H9 (cell line): ENCODE results near the gene LSP1. TPM values are rescaled to one million over a fixed set of nuclear protein-coding genes. Genes with fewer than 3 reads are reported as not detected.

Experiments
- DNase-seq: peaks from one replicate; pipeline ENCODE4 v3.0.0-alpha.2; 2017
- H2AFZ ChIP-seq: one replicate; pipeline ENCODE4 v1.6.1; 2013; ENCODE audit warnings: mild to moderate bottlenecking, low read length, control low read depth, moderate library complexity
- H2AK5ac ChIP-seq: 2 replicates; pipeline ENCODE4 v1.6.1; 2013; ENCODE audit warnings: low read length, control low read depth, mixed read lengths; ENCODE audit not compliant: insufficient read length
- H2BK120ac ChIP-seq: one replicate; pipeline ENCODE4 v1.6.1; 2013; ENCODE audit warnings: low read depth, mild to moderate bottlenecking, low read length, control low read depth, inconsistent platforms; ENCODE audit not compliant: poor library complexity, severe bottlenecking
- H2BK12ac ChIP-seq: 2 replicates; pipeline ENCODE4 v1.6.1; 2013; ENCODE audit warnings: low read length, control low read depth, mixed read lengths, low read depth; ENCODE audit not compliant: insufficient read length
- H2BK15ac ChIP-seq: 2 replicates; pipeline ENCODE4 v1.6.1; 2013; ENCODE audit warnings: low read depth, low read length, control low read depth
- H2BK20ac ChIP-seq: one replicate; pipeline ENCODE4 v1.6.1; 2013; ENCODE audit warnings: low read depth, mild to moderate bottlenecking, low read length, control low read depth, inconsistent platforms; ENCODE audit not compliant: poor library complexity, severe bottlenecking
- H2BK5ac ChIP-seq: 2 replicates; pipeline ENCODE4 v1.6.1; 2013; ENCODE audit warnings: low read length, control low read depth, mixed read lengths; ENCODE audit not compliant: insufficient read length
- H3K14ac ChIP-seq: 2 replicates; pipeline ENCODE4 v1.6.1; 2013; ENCODE audit warnings: low read length, control low read depth; ENCODE audit not compliant: insufficient read depth
- H3K18ac ChIP-seq: 2 replicates; pipeline ENCODE4 v1.6.1; 2013; ENCODE audit warnings: low read depth, mild to moderate bottlenecking, mixed read lengths, low read length, control low read depth; ENCODE audit not compliant: insufficient read length
- H3K23ac ChIP-seq: 2 replicates; pipeline ENCODE4 v1.6.1; 2013; ENCODE audit warnings: low read length, control low read depth, mixed read lengths, low read depth; ENCODE audit not compliant: insufficient read length
- H3K23me2 ChIP-seq: 2 replicates; pipeline ENCODE4 v1.6.1; 2013; ENCODE audit warnings: low read depth, mild to moderate bottlenecking, mixed read lengths, low read length, control low read depth; ENCODE audit not compliant: insufficient read length, poor library complexity, severe bottlenecking
- H3K27ac ChIP-seq: 2 replicates; pipeline ENCODE4 v1.5.1; 2013; ENCODE audit warnings: low read length, control low read depth, mixed read lengths, low read depth; ENCODE audit not compliant: insufficient read length
- H3K27me3 ChIP-seq: 2 replicates; pipeline ENCODE4 v1.6.1; 2013; ENCODE audit warnings: low read length, control low read depth, inconsistent platforms; ENCODE audit not compliant: insufficient read depth
- H3K4ac ChIP-seq: 2 replicates; pipeline ENCODE4 v1.6.1; 2013; ENCODE audit warnings: low read depth, mild to moderate bottlenecking, control low read depth, inconsistent platforms, low read length, moderate library complexity
- H3K4me1 ChIP-seq: 2 replicates; pipeline ENCODE4 v1.6.1; 2013; ENCODE audit warnings: low read length, control low read depth, inconsistent platforms; ENCODE audit not compliant: insufficient read depth
- H3K4me2 ChIP-seq: 2 replicates; pipeline ENCODE4 v1.6.1; 2013; ENCODE audit warnings: low read length, control low read depth, mixed read lengths; ENCODE audit not compliant: insufficient read length, insufficient read depth
- H3K56ac ChIP-seq: 2 replicates; pipeline ENCODE4 v1.6.1; 2013; ENCODE audit warnings: low read depth, mild to moderate bottlenecking, mixed read lengths, low read length, control low read depth; ENCODE audit not compliant: insufficient read length
- H3K79me1 ChIP-seq: 2 replicates; pipeline ENCODE4 v1.6.1; 2013; ENCODE audit warnings: low read depth, mild to moderate bottlenecking, moderate library complexity, low read length, control low read depth, inconsistent platforms; ENCODE audit not compliant: insufficient read depth, poor library complexity, severe bottlenecking
- H3K79me2 ChIP-seq: 2 replicates; pipeline ENCODE4 v1.6.1; 2013; ENCODE audit warnings: low read length, control low read depth, inconsistent platforms; ENCODE audit not compliant: insufficient read depth
- H3K9ac ChIP-seq: 2 replicates; pipeline ENCODE4 v1.6.1; 2013; ENCODE audit warnings: low read length, control low read depth, mixed read lengths; ENCODE audit not compliant: insufficient read length; ENCODE audit errors: extremely low read depth
- H3K9me3 ChIP-seq: one replicate; pipeline ENCODE4 v1.6.1; 2013; ENCODE audit warnings: low read depth, low read length, inconsistent platforms; ENCODE audit not compliant: control insufficient read depth
- H3T11ph ChIP-seq: one replicate; pipeline ENCODE4 v1.6.1; 2013; ENCODE audit warnings: mild to moderate bottlenecking, low read length, control low read depth, inconsistent platforms
- H4K20me1 ChIP-seq: one replicate; pipeline ENCODE4 v1.6.1; 2013; ENCODE audit not compliant: control insufficient read depth, insufficient read length, insufficient read depth
- H4K5ac ChIP-seq: 2 replicates; pipeline ENCODE4 v1.6.1; 2013; ENCODE audit warnings: low read depth, mild to moderate bottlenecking, mixed read lengths, low read length, control low read depth; ENCODE audit not compliant: insufficient read length
- H4K8ac ChIP-seq: replicated peaks from 2 replicates; pipeline ENCODE4 v1.6.1; 2013; ENCODE audit warnings: low read length, control low read depth, mixed read lengths, low read depth; ENCODE audit not compliant: insufficient read length
- H4K91ac ChIP-seq: 2 replicates; pipeline ENCODE4 v1.6.1; 2013; ENCODE audit warnings: low read depth, mild to moderate bottlenecking, moderate library complexity, mixed read lengths, low read length, control low read depth; ENCODE audit not compliant: insufficient read length
- H3K27ac Mint-ChIP-seq, 3 experiments: 2 replicates in 2 of 3; 3 replicates in 1 of 3; pipeline ENCODE4 v1.8.0; 2020 to 2021; ENCODE audit warnings: mixed read lengths in 3 of 3, mild to moderate bottlenecking in 1 of 3, moderate library complexity in 1 of 3
- H3K27me3 Mint-ChIP-seq: 2 replicates; pipeline ENCODE4 v1.8.0; 2021; ENCODE audit warnings: low read depth, mild to moderate bottlenecking, moderate library complexity, mixed read lengths
- H3K36me3 Mint-ChIP-seq, 3 experiments: 2 replicates in 2 of 3; 3 replicates in 1 of 3; pipeline ENCODE4 v1.8.0; 2020 to 2021; ENCODE audit warnings: low read depth in 3 of 3, mixed read lengths in 3 of 3; ENCODE audit not compliant: insufficient read depth in 1 of 3
- H3K4me1 Mint-ChIP-seq, 2 experiments: 2 replicates each; pipeline ENCODE4 v1.8.0; 2020; ENCODE audit warnings: mixed read lengths in 2 of 2
- H3K4me3 Mint-ChIP-seq, 2 experiments: 2 replicates in 1 of 2; 3 replicates in 1 of 2; pipeline ENCODE4 v1.8.0; 2020 to 2021; ENCODE audit warnings: mild to moderate bottlenecking in 2 of 2, mixed read lengths in 2 of 2, moderate library complexity in 1 of 2
- H3K9me3 Mint-ChIP-seq, 2 experiments: 2 replicates in 1 of 2; 3 replicates in 1 of 2; pipeline ENCODE4 v1.8.0; 2020; ENCODE audit warnings: mild to moderate bottlenecking in 2 of 2, mixed read lengths in 2 of 2, moderate library complexity in 1 of 2
- CTCF ChIP-seq: fragments of 200-600 bp; sonication (generic); conservative IDR thresholded peaks from 3 replicates; pipeline ENCODE4 v1.8.0; 2021; ENCODE audit warnings: antibody characterized with exemption, mild to moderate bottlenecking
- WGBS: extraction: QIAGEN DNeasy Blood & Tissue Kit; methylation state at CpG from one replicate; pipeline ENCODE4 v1.1.7; 2013; ENCODE audit warnings: missing lambda C conversion rate, low lambda C conversion rate, mixed read lengths; ENCODE audit not compliant: insufficient read length; ENCODE audit errors: extremely low coverage; 5-methylcytosine and 5-hydroxymethylcytosine counted together
- total RNA-seq: library from RNA; stranded (reverse); gene quantifications from 2 replicates; pipeline ENCODE4 v1.2.1, GENCODE V29; 2021

LSP1 gene
- total RNA-seq, 1 experiment from 2014 or later: not detected

GRCh38 chr11:1930462-1930830, 77.6 kb downstream of the LSP1 start:
- peaks cover 0 to 6% of the 10 kb centered on the region in 2 experiments; a peak in 1 of 4 replicates for H3K4me1 Mint-ChIP-seq
- no CpG with 5 or more reads among the region's 9 CpGs for WGBS

More at GRCh38 chr11:1930462-1930830, 77.6 kb downstream of the LSP1 start:
- Histone ChIP-seq H4K8ac (no peak overlapping the region), H3K27me3 (no peaks in the 10 kb centered on the region), H3K14ac (no peak overlapping the region), H2BK120ac (no peak overlapping the region), H3K9me3 (no peaks in the 10 kb centered on the region), H3K9ac (no peak overlapping the region), H2AK5ac (no peak overlapping the region), H4K20me1 (no peaks in the 10 kb centered on the region), H3K23ac (no peak overlapping the region), H2BK12ac (no peak overlapping the region), H3K79me2 (no peaks in the 10 kb centered on the region), H2AFZ (no peak overlapping the region), H2BK5ac (no peak overlapping the region), H3K4ac (no peak overlapping the region), H3K4me2 (no peak overlapping the region), H2BK20ac (no peak overlapping the region), H3K56ac (no peak overlapping the region), H4K91ac (no peak overlapping the region), H3K27ac (no peak overlapping the region), H4K5ac (no peak overlapping the region), H3K23me2 (peaks cover 6% of the 10 kb centered on the region), H3K4me1 (no peaks in the 10 kb centered on the region), H3K79me1 (no peaks in the 10 kb centered on the region), H3T11ph (no peak overlapping the region), H3K18ac (no peak overlapping the region), H2BK15ac (no peak overlapping the region)
- H3K36me3 Mint-ChIP-seq: no peaks in the 10 kb centered on the region
- DNase-seq: no peak
- no peak overlapping the region for H3K27ac Mint-ChIP-seq
- H3K4me3 Mint-ChIP-seq: no peak overlapping the region
- H3K9me3 Mint-ChIP-seq: no peaks in the 10 kb centered on the region
- H3K27me3 Mint-ChIP-seq: peaks cover 19% of the 10 kb centered on the region
- no peak for TF ChIP-seq CTCF
